ENCODE results near the gene POU6F2. TPM values are rescaled to one million over a fixed set of nuclear protein-coding genes. Genes with fewer than 3 reads are reported as not detected.

The POU6F2 gene
- total RNA-seq, 4 donors from 2014 or later, result 0.48 to 0.82 TPM; not detected in 2

- no peak for TF ChIP-seq EP300 (IDR thresholded peaks at IDR 0.05; ENCODE audit: low read depth)
- TF ChIP-seq POLR2AphosphoS5 (IDR thresholded peaks at IDR 0.05), result no peak
- TF ChIP-seq CTCF (IDR thresholded peaks at IDR 0.05), result no peak
- no peak for TF ChIP-seq POLR2A (IDR thresholded peaks at IDR 0.05)
- Histone ChIP-seq H3K27me3 (no peaks in the 10 kb centered on the region), H3K27ac (no peak overlapping the region), H3K36me3 (no peaks in the 10 kb centered on the region), H3K4me3 (no peak overlapping the region), H3K4me1 (no peaks in the 10 kb centered on the region), H3K9me3 (no peaks in the 10 kb centered on the region)
- in situ Hi-C loops (cut with MboI; ENCODE audit: low pct_ligation_motif_present in 1 of 4, low pct_unique_long_range_greater_than_20kb in 1 of 4, low sequenced_read_pairs in 3 of 4) (no loop called here), intact Hi-C loops (cut with DNase I; ENCODE audit: low total_unique reads) (no loop called here)
- no peak for DNase-seq
- WGBS, 2 donors (ENCODE audit: low coverage in 1 of 2), result 84 to 94% methylated on average over 1 to 2 of the region's 2 CpGs
Measured at GRCh38 chr7:39384386-39384785, 406.7 kb downstream of the POU6F2 start.

- intact Hi-C loops (cut with DNase I; ENCODE audit: low total_unique reads) (no loop called here), in situ Hi-C loops (cut with MboI; ENCODE audit: low pct_ligation_motif_present in 1 of 4, low pct_unique_long_range_greater_than_20kb in 1 of 4, low sequenced_read_pairs in 3 of 4) (no loop called here)
- Histone ChIP-seq H3K27me3 (no peaks in the 10 kb centered on the region), H3K9me3 (no peaks in the 10 kb centered on the region), H3K36me3 (no peaks in the 10 kb centered on the region), H3K4me1 (no peaks in the 10 kb centered on the region), H3K27ac (no peak overlapping the region), H3K4me3 (no peak overlapping the region)
- TF ChIP-seq EP300 (IDR thresholded peaks at IDR 0.05; ENCODE audit: low read depth) (no peak), POLR2A (IDR thresholded peaks at IDR 0.05) (no peak), POLR2AphosphoS5 (IDR thresholded peaks at IDR 0.05) (no peak), CTCF (IDR thresholded peaks at IDR 0.05) (no peak)
- no peak for DNase-seq
- WGBS, 2 donors (ENCODE audit: low coverage in 1 of 2), result 77 to 100% methylated on average over 2 to 5 of the region's 5 CpGs
Measured at GRCh38 chr7:39386718-39387117, 409.0 kb downstream of the POU6F2 start.

GRCh38 chr7:39392151-39392550 lies 414.4 kb downstream of the POU6F2 start:
- intact Hi-C loops (cut with DNase I; ENCODE audit: low total_unique reads), result no loop called here
- no peaks in the 10 kb centered on the region for H3K27me3 ChIP-seq
- no peak overlapping the region for H3K27ac ChIP-seq
- H3K4me3 ChIP-seq, result no peak overlapping the region
- in situ Hi-C loops (cut with MboI; ENCODE audit: low pct_ligation_motif_present in 1 of 4, low pct_unique_long_range_greater_than_20kb in 1 of 4, low sequenced_read_pairs in 3 of 4), result no loop called here
- WGBS, 2 donors (ENCODE audit: low coverage in 1 of 2), result 67 to 80% methylated on average over 1 to 2 of the region's 2 CpGs
- no peaks in the 10 kb centered on the region for H3K9me3 ChIP-seq
- DNase-seq, result no peak
- TF ChIP-seq CTCF (IDR thresholded peaks at IDR 0.05) (no peak), POLR2AphosphoS5 (IDR thresholded peaks at IDR 0.05) (no peak), POLR2A (IDR thresholded peaks at IDR 0.05) (no peak), EP300 (IDR thresholded peaks at IDR 0.05; ENCODE audit: low read depth) (no peak)
- no peaks in the 10 kb centered on the region for H3K4me1 ChIP-seq
- H3K36me3 ChIP-seq, result no peaks in the 10 kb centered on the region

GRCh38 chr7:39394105-39394680 lies 416.5 kb downstream of the POU6F2 start:
- intact Hi-C loops (cut with DNase I; ENCODE audit: low total_unique reads) (no loop called here), in situ Hi-C loops (cut with MboI; ENCODE audit: low pct_ligation_motif_present in 1 of 4, low pct_unique_long_range_greater_than_20kb in 1 of 4, low sequenced_read_pairs in 3 of 4) (no loop called here)
- no peak for DNase-seq

More at GRCh38 chr7:39394105-39394680, 416.5 kb downstream of the POU6F2 start:
- no peaks in the 10 kb centered on the region for H3K9me3 ChIP-seq
- no peak for TF ChIP-seq POLR2AphosphoS5 (IDR thresholded peaks at IDR 0.05)
- no peak for TF ChIP-seq CTCF (IDR thresholded peaks at IDR 0.05)
- no peak for TF ChIP-seq POLR2A (IDR thresholded peaks at IDR 0.05)
- no peaks in the 10 kb centered on the region for H3K4me1 ChIP-seq
- H3K27me3 ChIP-seq, result no peaks in the 10 kb centered on the region
- H3K27ac ChIP-seq, result no peak overlapping the region
- 37 to 39% methylated on average over 3 of the region's 3 CpGs for WGBS, 2 donors (ENCODE audit: low coverage in 1 of 2)
- H3K36me3 ChIP-seq, result no peaks in the 10 kb centered on the region
- H3K4me3 ChIP-seq, result no peak overlapping the region

Measured in transverse colon (tissue), 4 donors.